ENCODE measurements around the gene VAV3.
"Not testable (repeated sequence)": the region's sequence is repeated elsewhere in the genome, so short reads cannot be mapped to it uniquely, and the experiment has no call there.

Gene VAV3

GRCh38 chr1:107733401-107733800, 231.6 kb downstream of the VAV3 start:
- not testable (repeated sequence) for DNase-seq (ENCODE audit: low spot score)

GRCh38 chr1:107727866-107728265, 237.1 kb downstream of the VAV3 start:
- DNase-seq (ENCODE audit: low spot score), result no peak

- no peak for DNase-seq (ENCODE audit: low spot score)
Measured at GRCh38 chr1:107726860-107727259, 238.1 kb downstream of the VAV3 start.

DNA sequence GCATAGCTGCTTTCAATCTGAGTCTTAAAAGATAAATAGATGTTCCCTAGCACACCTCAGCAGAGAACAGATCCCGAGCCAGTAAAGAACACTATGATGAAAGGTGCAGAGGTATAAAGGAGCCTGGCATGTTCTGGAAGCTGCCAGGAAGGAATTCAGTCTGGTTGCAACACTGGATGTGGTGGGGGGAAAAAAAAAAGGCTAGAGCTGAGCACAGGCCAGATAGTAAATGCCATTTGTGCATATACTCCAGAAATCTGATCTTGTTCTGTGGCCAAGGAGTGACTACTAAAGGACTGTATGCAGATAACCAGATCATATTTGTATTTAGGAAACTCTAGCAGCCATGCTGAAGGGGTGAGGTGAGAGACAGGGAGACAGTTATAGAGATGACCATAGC, 240.3 kb downstream of the VAV3 start:
- no peak for DNase-seq (ENCODE audit: low spot score)

GRCh38 chr1:107720210-107720609, 244.8 kb downstream of the VAV3 start:
- DNase-seq (ENCODE audit: low spot score), result not testable (repeated sequence)

GRCh38 chr1:107710005-107710404, 255.0 kb downstream of the VAV3 start:
- DNase-seq (ENCODE audit: low spot score), result no peak

DNA sequence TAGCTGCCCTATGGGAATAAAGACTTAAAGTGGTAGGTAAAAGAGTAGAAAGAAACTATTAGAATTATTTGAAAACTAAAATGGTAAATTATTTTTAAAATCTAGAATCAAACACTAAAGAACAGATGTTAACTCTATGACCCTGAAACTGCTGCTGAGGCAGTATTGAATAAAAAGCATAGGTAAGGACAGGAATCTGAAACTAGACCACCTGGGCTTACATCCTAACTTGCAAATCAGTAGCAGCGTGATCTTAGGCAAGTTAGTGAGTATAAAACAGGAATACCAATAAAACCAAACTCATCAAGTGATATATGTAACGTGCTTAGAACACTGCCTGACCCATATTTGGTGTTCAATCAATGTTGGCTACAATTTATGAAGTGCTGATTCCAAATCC, 257.9 kb downstream of the VAV3 start:
- no peak for DNase-seq (ENCODE audit: low spot score)

GRCh38 chr1:107706182-107706581, 258.8 kb downstream of the VAV3 start:
- no peak for DNase-seq (ENCODE audit: low spot score)

GRCh38 chr1:107704911-107705310, 260.1 kb downstream of the VAV3 start:
- DNase-seq (ENCODE audit: low spot score), result peak; percentile 19

DNA sequence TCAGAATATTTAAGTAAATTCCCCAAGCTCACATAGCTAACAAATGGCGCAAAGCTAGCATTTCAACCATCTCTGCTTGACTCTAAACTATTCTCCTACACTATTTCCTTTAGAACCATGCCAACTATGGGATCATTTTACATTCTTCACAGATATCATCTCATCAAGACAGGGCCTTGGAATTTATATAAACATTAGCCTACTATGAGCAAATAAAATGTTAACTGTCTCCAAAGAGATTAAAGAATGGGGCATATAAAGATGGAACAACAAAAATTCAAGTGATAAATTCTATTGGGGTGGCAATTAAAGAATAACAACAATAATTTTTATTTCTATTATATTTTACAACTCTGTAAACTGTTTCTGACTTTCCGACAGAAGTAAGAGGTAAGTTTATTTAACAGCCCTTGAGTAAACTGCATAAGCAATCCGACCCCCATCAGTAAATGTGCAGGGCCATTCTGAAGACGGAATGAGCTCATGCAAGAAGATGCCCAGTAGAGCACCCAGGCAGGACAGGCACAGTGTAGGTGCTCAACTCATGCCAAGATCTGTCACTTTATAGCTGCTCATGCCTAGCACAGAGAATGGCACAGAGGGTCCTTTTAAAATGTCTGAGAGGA, 261.9 kb downstream of the VAV3 start:
- no peak for DNase-seq (ENCODE audit: low spot score)

DNA sequence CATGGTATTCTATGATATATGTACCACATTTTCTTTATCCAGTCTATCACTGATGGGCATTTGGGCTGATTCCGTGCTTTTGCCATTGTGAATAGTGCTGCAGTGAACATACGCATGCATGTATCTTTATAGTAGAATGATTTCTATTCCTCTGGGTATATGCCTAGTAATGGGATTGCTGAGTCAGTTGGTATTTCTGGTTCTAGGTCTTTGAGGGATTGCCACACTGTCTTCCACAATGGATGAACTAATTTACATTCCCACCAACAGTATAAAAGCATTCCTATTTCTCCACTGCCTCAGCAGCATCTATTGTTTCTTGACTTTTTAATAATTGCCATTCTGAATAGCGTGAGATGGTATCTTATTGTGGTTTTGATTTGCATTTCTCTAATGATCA, 264.3 kb downstream of the VAV3 start:
- DNase-seq (ENCODE audit: low spot score), result not testable (repeated sequence)

GRCh38 chr1:107698161-107698560, 266.8 kb downstream of the VAV3 start:
- no peak for DNase-seq (ENCODE audit: low spot score)

GRCh38 chr1:107695341-107695740, 269.6 kb downstream of the VAV3 start:
- no peak for DNase-seq (ENCODE audit: low spot score)

DNA sequence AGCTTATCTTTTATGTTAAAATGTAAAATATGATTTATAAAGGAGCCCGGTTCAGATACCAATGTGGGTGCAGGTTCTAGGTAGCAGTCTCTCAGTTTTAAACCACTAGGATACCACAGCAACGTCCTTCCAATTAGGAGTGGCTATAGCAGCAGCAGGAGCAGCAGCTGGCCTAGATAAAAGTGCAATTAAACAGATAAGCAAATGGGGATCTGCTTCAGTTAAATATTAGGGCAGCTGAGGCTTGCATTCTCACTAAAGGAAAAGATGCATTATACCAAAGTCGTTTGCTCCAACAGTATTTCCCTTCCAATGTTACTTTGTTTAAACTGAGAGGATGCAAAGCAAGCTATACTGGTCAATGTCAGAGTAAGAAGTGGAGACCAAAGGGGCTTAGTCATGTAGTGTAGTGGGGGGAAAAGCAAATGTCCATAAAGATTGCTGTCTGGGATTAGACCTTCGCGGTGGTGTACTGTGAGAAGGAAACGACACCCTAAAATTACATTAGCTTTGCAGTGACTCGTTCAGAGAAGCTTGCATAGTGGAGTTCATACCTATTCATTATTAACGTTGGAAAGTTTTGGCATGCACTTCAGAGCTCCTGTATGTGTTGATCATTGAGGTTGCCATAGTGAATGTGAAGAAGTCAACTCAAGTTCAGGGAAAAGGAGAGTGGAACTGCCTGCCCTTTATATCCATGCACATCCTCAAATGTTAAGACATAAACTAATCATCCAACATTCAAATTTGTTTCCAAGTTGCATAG, 272.2 kb downstream of the VAV3 start:
- no peak for DNase-seq (ENCODE audit: low spot score)

DNA sequence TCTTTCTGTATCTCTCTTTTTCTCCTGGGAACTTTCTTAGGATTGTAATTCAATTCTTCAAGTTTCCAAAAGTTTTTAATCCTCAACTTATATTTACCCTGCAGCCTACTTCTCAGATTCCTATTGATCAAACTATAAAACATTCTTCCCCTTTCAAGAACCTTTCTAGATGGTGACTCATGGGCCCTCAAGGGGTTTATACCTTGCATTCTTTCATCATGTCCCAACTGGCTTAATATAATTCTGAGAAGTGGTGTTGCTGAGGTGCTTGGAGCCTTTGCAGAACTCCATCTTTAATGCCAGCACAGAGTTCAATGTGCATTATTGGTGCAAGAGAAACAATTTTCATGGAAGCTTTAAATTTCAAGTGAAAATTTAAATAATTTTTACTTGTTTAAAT, 273.4 kb downstream of the VAV3 start:
- no peak for DNase-seq (ENCODE audit: low spot score)

GRCh38 chr1:107690491-107690890, 274.5 kb downstream of the VAV3 start:
- no peak for DNase-seq (ENCODE audit: low spot score)

DNA sequence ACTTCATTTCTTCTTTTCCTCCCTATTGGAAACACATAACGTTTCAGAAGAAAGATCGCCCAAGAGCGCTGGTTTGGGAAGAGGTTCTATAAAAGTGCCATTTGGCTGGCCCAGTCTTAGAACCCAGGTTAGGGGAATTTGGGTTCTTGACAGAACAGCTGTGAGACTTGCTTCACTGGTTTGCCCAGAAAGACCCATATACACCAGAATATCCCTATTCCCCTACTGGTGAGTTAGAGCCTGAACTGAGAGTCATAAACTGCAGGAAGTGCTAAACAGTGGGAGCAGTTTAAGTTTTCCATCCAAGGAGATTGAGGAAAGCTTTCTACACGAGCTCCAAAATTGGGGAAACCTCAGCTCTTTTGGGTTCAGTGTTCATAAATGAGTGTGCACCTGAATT, 275.2 kb downstream of the VAV3 start:
- no peak for DNase-seq (ENCODE audit: low spot score)

DNA sequence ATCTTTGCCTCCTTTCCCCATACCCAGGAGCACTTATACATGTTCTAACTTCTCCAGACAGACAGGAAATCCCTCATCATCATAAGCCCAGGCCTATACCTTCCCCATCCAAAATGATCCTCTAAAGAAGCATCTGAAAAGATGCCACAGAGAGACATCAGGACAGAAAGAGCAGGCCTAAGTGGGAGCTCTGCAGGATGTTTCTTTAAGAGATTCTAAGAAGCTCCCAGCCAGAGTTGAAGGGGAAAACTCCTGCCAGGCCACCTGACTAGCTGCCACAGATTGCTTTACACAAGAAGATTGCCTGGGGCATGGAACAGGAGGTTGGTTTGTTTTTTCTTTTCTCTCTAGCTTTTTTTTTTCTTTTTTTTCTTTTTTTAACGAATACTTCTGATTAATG, 275.8 kb downstream of the VAV3 start:
- DNase-seq (ENCODE audit: low spot score), result no peak

DNA sequence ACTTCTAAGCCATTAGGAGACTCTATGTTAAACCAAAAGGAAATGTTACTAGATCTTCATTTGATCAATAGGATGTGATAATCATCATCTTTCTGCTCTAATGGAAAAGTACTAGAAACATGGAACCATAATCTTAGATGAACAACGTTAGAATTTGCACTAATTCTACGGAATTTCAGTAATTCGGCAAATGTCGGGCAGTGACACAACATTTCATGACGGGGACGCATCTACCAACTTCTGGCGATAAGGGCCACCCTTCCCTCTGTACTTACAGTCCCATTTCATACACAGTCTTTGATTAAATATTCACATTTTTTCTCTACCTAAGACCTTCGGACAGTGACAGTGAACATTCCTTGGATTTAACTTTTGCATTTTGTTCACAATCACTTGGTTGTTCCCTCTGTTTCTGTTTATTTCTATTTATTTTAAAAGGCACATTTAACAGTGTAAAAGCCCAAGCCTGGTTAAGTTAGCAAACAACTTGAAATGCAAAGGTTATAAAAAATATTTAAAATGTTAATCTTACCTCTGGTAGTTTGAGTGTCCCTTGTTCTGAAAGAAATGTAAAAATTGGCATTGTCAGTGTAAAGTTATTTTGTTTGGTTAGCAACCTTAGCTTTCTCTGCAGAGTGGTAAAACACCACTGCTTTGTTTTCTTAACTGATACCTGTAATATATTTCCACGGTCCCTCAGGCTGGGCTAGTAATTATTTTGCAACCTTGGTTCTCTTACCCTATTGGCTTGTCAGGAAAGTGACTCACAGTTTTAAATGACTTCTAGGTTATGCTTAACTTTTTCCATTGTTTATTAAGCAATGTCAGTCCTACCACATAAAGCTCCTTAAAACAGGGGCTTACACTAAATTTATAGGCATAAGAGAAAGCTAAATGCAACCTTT, 276.9 kb downstream of the VAV3 start:
- peak; percentile 3 for DNase-seq (ENCODE audit: low spot score)

- DNase-seq (ENCODE audit: low spot score), result no peak
Measured at GRCh38 chr1:107683683-107684082, 281.3 kb downstream of the VAV3 start.

DNA sequence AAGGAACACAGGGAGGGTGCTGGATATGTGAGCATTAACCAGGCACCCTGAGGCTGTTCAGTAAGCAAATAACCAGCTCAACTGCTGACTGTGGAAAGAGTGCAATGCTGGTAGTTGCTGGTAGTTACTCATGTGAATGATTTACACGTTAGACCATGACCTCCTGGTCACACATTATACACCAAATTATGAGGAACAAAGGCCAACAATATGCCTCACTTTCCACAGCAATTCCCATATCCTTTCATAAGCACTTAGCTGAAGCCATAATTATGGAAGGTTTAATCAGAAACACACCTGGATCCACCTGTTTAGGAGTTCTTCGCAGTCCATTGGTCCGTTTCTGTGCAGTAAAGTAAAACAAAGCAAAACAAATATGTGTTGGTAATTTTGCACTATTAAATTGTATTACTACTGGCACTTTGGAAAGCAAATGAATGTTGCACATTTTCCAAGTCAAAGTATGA, 281.8 kb downstream of the VAV3 start:
- DNase-seq (ENCODE audit: low spot score), result no peak

- no peak for DNase-seq (ENCODE audit: low spot score)
Measured at GRCh38 chr1:107682467-107682866, 282.5 kb downstream of the VAV3 start.

DNA sequence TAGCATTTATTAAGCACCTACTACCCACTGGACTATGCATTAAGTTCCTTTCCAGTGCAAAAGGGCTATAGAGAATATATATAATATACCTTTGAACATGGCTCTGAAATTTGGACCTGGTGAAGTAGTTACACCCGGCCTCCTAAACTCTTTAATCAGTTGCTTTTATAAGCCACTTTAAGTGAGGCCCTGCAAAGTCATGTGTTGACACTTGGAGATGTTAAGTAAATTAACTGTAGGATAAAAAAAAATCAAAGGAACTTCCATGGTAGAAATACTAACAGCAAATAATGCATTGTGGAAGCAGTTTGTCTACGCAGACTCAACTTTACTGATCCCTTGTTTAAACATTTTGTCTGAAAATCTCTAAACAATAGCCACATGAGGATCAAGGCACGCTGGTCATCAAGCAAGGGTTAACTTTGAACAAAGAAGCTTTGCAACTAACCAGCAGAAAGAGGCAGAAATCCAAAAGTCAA, 283.9 kb downstream of the VAV3 start:
- DNase-seq (ENCODE audit: low spot score), result no peak

Data from kidney capillary endothelial cell (primary cell).